ENCODE measurements around the gene ARHGAP28. TPM values are rescaled to one million over a fixed set of nuclear protein-coding genes. Genes with fewer than 3 reads are reported as not detected.

Gene ARHGAP28
- total RNA-seq, 4 donors from 2014 or later, result 1.0 to 39.0 (median 8.7) TPM

- no peaks in the 10 kb centered on the region for H3K9me3 ChIP-seq
- H3K36me3 ChIP-seq, result no peaks in the 10 kb centered on the region
- H3K27ac ChIP-seq, result no peak overlapping the region
- H3K27me3 ChIP-seq, result no peaks in the 10 kb centered on the region
- no peak for DNase-seq
- TF ChIP-seq POLR2A (IDR thresholded peaks at IDR 0.05), result no peak
- TF ChIP-seq CTCF (IDR thresholded peaks at IDR 0.05), result no peak
- H3K4me3 ChIP-seq, result no peak overlapping the region
- intact Hi-C loops (cut with DNase I; ENCODE audit: low total_unique reads), result no loop called here
- no peaks in the 10 kb centered on the region for H3K4me1 ChIP-seq
Measured at GRCh38 chr18:6859676-6860422, 130.3 kb downstream of the ARHGAP28 start.

DNA sequence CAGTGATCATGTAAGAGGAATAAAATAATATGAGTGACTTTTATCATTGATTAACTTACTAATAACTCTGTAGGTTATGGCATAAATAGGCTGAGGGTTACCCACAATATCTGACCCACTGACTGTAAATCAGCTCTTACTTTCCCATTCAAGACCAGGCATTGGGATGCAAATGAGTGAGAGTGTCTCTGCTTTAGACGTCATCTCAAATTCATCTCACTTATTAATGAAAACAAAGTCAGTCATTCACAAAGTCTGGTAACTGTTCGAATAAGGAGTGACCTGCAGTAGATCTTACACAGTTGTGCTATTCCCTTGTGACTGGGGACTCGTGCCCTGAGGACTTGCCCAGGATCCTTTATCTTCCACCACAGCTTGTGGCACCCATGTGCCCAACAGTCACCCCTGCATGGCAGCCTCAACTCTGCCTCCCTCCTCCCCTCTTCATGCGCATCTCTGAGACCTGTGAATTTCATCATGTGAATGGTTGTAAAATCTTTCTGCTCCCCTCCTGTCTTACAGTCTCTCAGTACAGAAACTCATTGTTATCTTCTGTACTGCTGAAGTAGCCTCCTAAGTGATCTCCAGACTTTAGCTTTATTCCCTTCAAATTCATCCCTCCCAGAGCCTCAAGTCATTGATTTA is 131.4 kb downstream of the ARHGAP28 start:
- no peak for TF ChIP-seq CTCF (IDR thresholded peaks at IDR 0.05)
- TF ChIP-seq POLR2A (IDR thresholded peaks at IDR 0.05), result no peak

GRCh38 chr18:6865251-6865650 is 135.7 kb downstream of the ARHGAP28 start:
- no peak for TF ChIP-seq POLR2A (IDR thresholded peaks at IDR 0.05)
- TF ChIP-seq CTCF (IDR thresholded peaks at IDR 0.05), result no peak
- intact Hi-C loops (cut with DNase I; ENCODE audit: low total_unique reads), result no loop called here
- H3K27ac ChIP-seq, result no peak overlapping the region
- no peak for DNase-seq
- H3K4me3 ChIP-seq, result no peak overlapping the region
- no peaks in the 10 kb centered on the region for H3K27me3 ChIP-seq
- H3K4me1 ChIP-seq, result no peaks in the 10 kb centered on the region
- H3K9me3 ChIP-seq, result no peaks in the 10 kb centered on the region
- no peaks in the 10 kb centered on the region for H3K36me3 ChIP-seq

More for the DNA sequence above, 131.4 kb downstream of the ARHGAP28 start:
- no peak overlapping the region for H3K27ac ChIP-seq
- intact Hi-C loops (cut with DNase I; ENCODE audit: low total_unique reads), result no loop called here
- DNase-seq, result no peak
- no peak overlapping the region for H3K4me3 ChIP-seq
- no peaks in the 10 kb centered on the region for H3K4me1 ChIP-seq
- no peaks in the 10 kb centered on the region for H3K36me3 ChIP-seq
- H3K27me3 ChIP-seq, result no peaks in the 10 kb centered on the region
- no peaks in the 10 kb centered on the region for H3K9me3 ChIP-seq

GRCh38 chr18:6866552-6867085 is 137.1 kb downstream of the ARHGAP28 start:
- intact Hi-C loops (cut with DNase I; ENCODE audit: low total_unique reads), result no loop called here
- no peak overlapping the region for H3K4me3 ChIP-seq
- H3K36me3 ChIP-seq, result no peaks in the 10 kb centered on the region
- no peaks in the 10 kb centered on the region for H3K4me1 ChIP-seq
- no peak overlapping the region for H3K27ac ChIP-seq
- no peaks in the 10 kb centered on the region for H3K27me3 ChIP-seq
- H3K9me3 ChIP-seq, result no peaks in the 10 kb centered on the region
- TF ChIP-seq POLR2A (IDR thresholded peaks at IDR 0.05) (no peak), CTCF (IDR thresholded peaks at IDR 0.05) (no peak)
- no peak for DNase-seq

- no peak for DNase-seq
- no peaks in the 10 kb centered on the region for H3K9me3 ChIP-seq
- H3K27me3 ChIP-seq, result no peaks in the 10 kb centered on the region
- TF ChIP-seq POLR2A (IDR thresholded peaks at IDR 0.05), result no peak
- no peak for TF ChIP-seq CTCF (IDR thresholded peaks at IDR 0.05)
- H3K36me3 ChIP-seq, result no peaks in the 10 kb centered on the region
- no peak overlapping the region for H3K4me3 ChIP-seq
- H3K4me1 ChIP-seq, result no peaks in the 10 kb centered on the region
- H3K27ac ChIP-seq, result no peak overlapping the region
- intact Hi-C loops (cut with DNase I; ENCODE audit: low total_unique reads), result no loop called here
Measured at GRCh38 chr18:6868033-6868432, 138.5 kb downstream of the ARHGAP28 start.
